Measurements from ENCODE around the gene RAP2C. TPM values are rescaled to one million over a fixed set of nuclear protein-coding genes. Genes with fewer than 3 reads are reported as not detected.
"Not testable (repeated sequence)": the region's sequence is repeated elsewhere in the genome, so short reads cannot be mapped to it uniquely, and the experiment has no call there.

RAP2C gene
- total and polyA plus RNA-seq, 3 donors from 2014 or later: 16.9 to 19.4 (median 18.7) TPM

DNA sequence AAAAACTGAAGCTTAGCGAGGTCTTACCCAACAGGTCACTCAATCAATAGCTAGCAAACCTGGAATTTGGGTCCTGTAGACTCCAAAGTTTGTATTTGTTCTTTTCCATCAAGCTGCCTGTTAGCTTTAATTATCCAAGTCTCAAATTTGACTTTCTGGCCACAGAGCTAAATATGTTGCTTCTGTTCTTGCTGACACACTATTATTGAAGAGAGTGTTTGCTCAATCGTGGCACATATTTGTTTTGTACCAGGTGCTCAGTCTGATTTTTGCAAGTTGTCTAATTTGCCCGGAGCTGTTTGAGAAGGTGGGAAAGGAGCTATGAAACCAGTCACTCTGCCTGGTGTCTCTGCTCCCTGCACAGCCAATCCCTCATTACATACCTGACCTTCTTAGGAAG is 49.7 kb downstream of the RAP2C start:
- H3K4me3 ChIP-seq: no peak overlapping the region
- H3K27ac ChIP-seq: no peak overlapping the region
- WGBS, 2 donors: 94 to 100% methylated on average over 1 to 3 of the region's 3 CpGs
- H3K9me3 ChIP-seq: no peaks in the 10 kb centered on the region
- H3K4me1 ChIP-seq: no peaks in the 10 kb centered on the region
- no peaks in the 10 kb centered on the region for H3K36me3 ChIP-seq (ENCODE audit: low read depth, missing control alignments)
- no peaks in the 10 kb centered on the region for H3K27me3 ChIP-seq
- TF ChIP-seq POLR2A (IDR thresholded peaks at IDR 0.05) (no peak), CTCF (IDR thresholded peaks at IDR 0.05) (no peak)
- DNase-seq: no peak
- intact Hi-C loops (cut with DNase I; ENCODE audit: low total_unique reads): no loop called here

DNA sequence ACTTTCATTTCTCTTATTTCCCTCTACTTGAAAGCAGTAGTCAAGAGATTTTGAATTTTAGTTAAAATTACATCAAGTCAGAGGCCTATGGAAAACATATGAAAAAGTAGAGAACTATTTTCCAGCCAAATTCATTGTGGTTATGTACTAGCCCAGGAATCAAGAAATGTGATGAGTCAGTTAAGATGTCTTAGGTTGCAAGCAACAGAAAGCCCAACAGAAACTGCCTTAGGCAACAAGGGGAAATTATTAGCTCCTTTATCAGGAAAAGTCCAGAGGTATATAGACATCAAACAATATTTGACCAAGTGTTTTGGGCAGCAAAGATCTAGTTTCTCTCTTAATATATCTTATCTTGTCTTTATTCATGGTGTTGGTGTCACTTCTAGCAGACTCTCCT is 53.6 kb downstream of the RAP2C start:
- H3K27ac ChIP-seq: no peak overlapping the region
- H3K4me3 ChIP-seq: no peak overlapping the region
- no peak for DNase-seq
- no peaks in the 10 kb centered on the region for H3K36me3 ChIP-seq (ENCODE audit: low read depth, missing control alignments)
- H3K27me3 ChIP-seq: no peaks in the 10 kb centered on the region
- H3K4me1 ChIP-seq: no peaks in the 10 kb centered on the region
- no peaks in the 10 kb centered on the region for H3K9me3 ChIP-seq
- intact Hi-C loops (cut with DNase I; ENCODE audit: low total_unique reads): no loop called here
- TF ChIP-seq CTCF (IDR thresholded peaks at IDR 0.05) (no peak), POLR2A (IDR thresholded peaks at IDR 0.05) (no peak)

DNA sequence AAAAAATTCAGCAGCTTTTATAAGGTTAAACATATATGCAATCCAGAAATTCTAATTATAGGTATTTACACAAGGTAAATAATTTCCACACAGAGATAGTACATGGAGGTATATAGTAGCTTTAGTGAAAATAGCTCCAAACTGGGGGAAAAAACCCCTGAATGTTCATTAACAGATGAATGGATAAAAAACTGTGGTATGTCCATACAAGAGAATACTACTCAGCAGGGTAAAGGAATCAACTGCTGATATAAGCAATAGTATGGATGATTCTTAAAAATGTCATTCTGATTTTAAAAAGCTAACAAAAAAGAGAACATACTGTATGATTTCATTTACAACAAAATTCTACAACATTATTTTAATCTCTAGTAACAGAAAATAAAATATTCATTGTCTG is 54.2 kb downstream of the RAP2C start:
- H3K4me1 ChIP-seq: no peaks in the 10 kb centered on the region
- no peaks in the 10 kb centered on the region for H3K27me3 ChIP-seq
- H3K27ac ChIP-seq: no peak overlapping the region
- no peaks in the 10 kb centered on the region for H3K9me3 ChIP-seq
- H3K4me3 ChIP-seq: no peak overlapping the region
- H3K36me3 ChIP-seq (ENCODE audit: low read depth, missing control alignments): no peaks in the 10 kb centered on the region
- no peak for DNase-seq
- intact Hi-C loops (cut with DNase I; ENCODE audit: low total_unique reads): no loop called here
- no peak for TF ChIP-seq POLR2A (IDR thresholded peaks at IDR 0.05)
- no peak for TF ChIP-seq CTCF (IDR thresholded peaks at IDR 0.05)

DNA sequence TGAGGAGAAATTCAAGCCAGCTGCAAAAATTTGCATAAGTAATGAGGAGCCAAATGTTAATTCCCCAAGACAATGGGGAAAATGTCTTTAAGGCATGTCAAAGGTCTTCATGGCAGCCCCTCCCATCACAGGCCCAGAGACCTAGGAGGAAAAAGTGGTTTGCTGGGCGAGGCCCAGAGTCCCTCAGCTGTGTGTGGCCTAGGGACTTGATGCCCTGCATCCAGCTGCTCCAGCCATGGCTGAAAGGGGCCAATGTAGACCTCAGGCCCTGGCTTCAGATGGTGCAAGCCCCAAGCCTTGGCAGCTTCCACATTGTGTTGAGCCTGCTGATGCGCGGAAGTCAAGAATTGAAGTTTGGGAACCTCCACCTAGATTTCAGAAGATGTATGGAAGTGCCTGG is 56.2 kb downstream of the RAP2C start:
- H3K27me3 ChIP-seq; H3K36me3 ChIP-seq (ENCODE audit: low read depth, missing control alignments); DNase-seq; H3K27ac ChIP-seq; H3K4me1 ChIP-seq; H3K9me3 ChIP-seq; H3K4me3 ChIP-seq; intact Hi-C loops (cut with DNase I; ENCODE audit: low total_unique reads): not testable (repeated sequence)
- 90% methylated on average over 3 of the region's 3 CpGs; no CpG with 5 or more reads in 1 of the 2 donors for WGBS, 2 donors

DNA sequence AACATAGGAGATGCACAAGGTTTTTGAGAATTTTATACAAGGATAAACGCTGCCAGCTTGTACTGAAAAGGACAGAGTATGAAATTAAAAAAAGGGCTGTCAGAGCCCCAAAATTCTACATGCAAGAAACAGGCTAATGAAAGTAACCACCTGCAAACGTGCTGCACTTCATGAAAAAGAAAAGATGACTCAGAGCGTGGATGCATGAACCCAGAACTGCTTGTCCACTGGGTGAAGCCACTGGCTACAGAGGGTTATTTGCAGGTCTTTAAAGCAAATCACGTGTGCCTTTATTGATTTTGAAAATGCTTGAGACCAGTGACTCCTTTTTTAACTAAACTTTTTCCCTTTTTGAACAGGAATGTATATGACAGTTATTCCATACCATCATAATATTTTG is 66.1 kb downstream of the RAP2C start:
- Histone ChIP-seq H3K4me1 (no peaks in the 10 kb centered on the region), H3K27ac (no peak overlapping the region), H3K4me3 (no peak overlapping the region), H3K27me3 (no peaks in the 10 kb centered on the region), H3K36me3 (ENCODE audit: low read depth, missing control alignments) (no peaks in the 10 kb centered on the region), H3K9me3 (no peaks in the 10 kb centered on the region)
- WGBS, 2 donors: 83 to 85% methylated on average over 3 to 4 of the region's 4 CpGs
- intact Hi-C loops (cut with DNase I; ENCODE audit: low total_unique reads): no loop called here
- TF ChIP-seq CTCF (IDR thresholded peaks at IDR 0.05) (no peak), POLR2A (IDR thresholded peaks at IDR 0.05) (no peak)
- DNase-seq: no peak

Other genes starting within 250 kb of the RAP2C start
- 1 to 10 TPM; 3.5 to 3.7 TPM for gene STK26, start 196.1 kb downstream of the RAP2C start, total RNA-seq
- gene STK26, start 196.1 kb downstream of the RAP2C start, polyA plus RNA-seq (ENCODE audit: insufficient read depth, low read depth, low replicate concordance): 3.7 TPM
- gene FRMD7, start 91.4 kb downstream of the RAP2C start, total RNA-seq: under 1 TPM in 1 of 2 donors, not detected in 1; 0.06 TPM
- 0.11 TPM for gene FRMD7, start 91.4 kb downstream of the RAP2C start, polyA plus RNA-seq (ENCODE audit: insufficient read depth, low read depth, low replicate concordance)

Data from testis (tissue), 3 donors.